NCI-H2107 (cell line): ENCODE results near the gene CFD.

Experiments used
- DNase-seq: peaks from one replicate; lab custom pipeline; 2025; lab: John Stamatoyannopoulos, UW

Gene CFD

DNA sequence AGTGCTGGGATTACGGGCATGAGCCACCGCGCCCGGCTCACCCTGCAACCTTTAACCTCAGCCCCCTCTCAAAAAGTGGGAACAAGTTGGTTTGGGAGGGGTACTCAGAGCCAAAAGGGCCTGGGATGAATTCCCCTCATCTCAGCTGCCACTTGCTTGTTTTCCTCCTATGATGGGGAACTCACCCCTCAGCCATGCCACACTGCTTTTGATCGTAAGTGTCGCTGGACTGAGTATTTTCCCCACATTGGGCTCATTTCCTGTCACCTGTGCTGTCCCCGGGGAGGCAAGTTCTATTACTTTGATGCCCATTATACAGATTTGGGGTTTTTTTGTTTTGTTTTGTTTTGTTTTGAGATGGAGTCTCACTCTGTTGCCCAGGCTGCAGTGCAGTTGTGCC is 47.0 kb downstream of the CFD start:
- DNase-seq, result no peak

DNA sequence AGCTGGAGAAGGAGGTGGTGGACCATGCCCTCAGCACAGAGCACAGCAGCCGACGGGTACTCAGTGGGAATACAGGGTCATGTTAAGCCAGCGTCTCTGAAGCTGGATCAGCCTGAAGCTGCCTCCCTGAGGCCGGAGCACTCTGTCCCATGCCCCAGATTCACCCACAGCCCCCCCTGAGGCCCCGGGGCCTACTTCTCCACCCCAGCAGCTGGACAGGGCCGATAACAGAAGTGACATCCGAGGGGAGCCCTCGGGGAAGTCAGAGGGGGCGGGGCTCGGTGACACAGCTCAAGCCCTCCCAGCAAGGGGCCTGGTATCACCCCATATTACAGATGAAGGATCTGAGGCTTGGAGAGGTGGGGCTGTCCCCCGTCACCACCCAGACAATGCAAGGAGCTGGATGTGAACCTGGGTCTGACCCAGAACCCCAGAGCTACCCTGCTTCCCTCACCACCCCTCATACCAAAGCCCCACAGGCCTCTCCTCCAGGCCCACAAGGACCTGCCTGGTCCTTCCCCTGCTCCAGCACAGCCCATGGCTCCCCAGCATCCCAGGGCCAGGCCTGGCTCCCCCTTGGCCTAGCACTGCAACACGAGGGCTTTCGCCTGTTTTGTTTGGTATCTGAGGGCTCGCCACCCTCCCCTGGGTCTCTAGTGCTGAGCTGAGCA is 47.9 kb downstream of the CFD start:
- no peak for DNase-seq

DNA sequence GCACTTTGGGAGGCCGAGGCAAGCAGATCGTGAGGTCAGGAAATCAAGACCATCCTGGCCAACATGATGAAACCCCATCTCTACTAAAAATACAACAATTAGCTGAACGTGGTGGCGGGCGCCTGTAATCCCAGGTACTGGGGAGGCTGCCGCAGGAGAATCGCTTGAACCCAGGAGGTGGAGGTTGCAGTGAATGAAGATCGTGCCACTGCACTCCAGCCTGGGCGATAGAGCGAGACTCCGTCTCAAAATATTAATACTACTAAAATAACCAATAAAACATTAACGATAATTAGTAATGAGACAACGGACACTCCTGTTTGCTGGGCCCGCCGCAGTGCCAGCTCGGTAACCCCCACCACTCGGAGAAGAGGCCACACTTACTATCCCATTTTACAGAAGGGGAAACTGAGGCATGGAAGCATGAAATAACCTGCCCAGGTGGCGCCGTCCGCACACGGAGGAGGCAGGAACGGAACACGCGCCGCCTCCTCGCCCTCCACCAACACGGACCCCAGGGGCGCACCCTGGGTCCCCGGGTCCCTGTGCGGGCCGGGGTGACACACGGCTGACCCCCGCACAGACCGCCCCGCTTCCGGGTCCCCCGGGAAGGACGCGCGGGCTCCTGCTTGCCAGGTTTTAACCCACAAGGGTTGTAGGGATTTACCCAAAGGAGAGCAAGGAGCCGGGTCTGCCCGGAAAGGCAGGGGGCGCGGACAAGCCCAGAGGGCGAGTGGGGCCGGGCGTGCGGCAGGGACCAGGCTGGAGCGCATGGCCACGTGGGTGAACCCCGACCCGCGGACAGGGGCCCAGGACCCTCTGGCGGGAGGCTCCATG is 52.0 kb downstream of the CFD start:
- no peak for DNase-seq

DNA sequence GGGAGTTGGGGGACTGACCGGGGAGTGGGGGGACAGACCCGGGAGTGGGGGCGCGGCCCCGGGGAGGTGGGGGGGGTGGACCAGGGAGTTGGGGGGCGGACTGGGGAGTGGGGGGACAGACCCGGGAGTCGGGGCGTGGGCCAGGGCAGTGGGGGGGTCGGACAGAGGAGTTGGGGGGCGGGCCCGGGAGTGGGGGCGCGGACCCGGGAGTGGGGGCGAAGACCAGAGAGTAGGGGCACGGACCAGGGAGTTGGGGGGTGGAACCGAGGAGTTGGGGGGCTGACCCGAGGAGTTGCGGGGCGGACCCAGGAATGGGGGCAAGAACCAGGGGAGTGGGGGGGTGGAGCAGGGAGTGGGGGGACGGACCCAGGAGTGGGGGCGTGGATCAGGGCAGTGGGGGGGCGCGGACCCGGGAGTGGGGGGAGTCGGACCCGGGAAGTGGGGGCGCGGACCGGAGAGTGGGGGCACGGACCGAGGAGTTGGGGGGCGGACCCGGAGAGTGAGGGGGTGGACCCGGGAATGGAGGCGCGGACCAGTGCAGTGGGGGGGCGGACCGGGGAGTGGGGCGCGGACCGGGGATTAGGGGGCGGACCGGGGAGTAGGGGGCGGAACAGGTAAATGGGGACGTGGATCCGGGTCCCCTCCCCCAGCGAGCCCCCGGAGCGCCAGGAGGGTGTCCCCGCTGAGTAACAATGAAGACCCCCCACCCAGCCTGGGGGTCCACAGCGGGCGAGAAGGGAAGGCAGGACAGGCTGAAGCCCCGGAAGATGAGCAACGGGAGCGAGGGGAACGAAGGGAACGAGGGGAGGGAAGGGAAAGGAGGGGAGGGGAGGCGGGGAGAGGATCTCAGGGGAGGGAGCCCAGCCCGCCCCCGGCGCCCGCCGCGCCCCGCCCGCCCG is 53.0 kb downstream of the CFD start:
- DNase-seq, result no peak
